GM12874 (cell line): ENCODE measurements around the gene TLX2.

Source experiments
- CTCF ChIP-seq: IDR thresholded peaks from 2 replicates; pipeline ENCODE4 v1.5.1; 2011; ENCODE audit warnings: low read depth, mild to moderate bottlenecking, control low read depth, low read length, moderate library complexity; ENCODE audit not compliant: insufficient read depth

TLX2 gene

GRCh38 chr2:74551942-74552913 lies 38.0 kb downstream of the TLX2 start:
- TF ChIP-seq CTCF: no peak

- no peak for TF ChIP-seq CTCF
These were observed 38.9 kb downstream of the TLX2 start for GRCh38 chr2:74552914-74553811.

- TF ChIP-seq CTCF: no peak
These were observed 39.9 kb downstream of the TLX2 start, which contains the start of the genes DOK1 and LOXL3 for GRCh38 chr2:74553892-74554819. DOK1 (plus strand) TSS chr2:74554720; CDS start chr2:74554755, 35 bp downstream. LOXL3 (minus strand) TSS chr2:74553942; CDS start chr2:74552634, 1,308 bp downstream.

- TF ChIP-seq CTCF: no peak
These were observed 40.7 kb downstream of the TLX2 start for GRCh38 chr2:74554820-74555531.

- TF ChIP-seq CTCF: no peak
These were observed 41.4 kb downstream of the TLX2 start for GRCh38 chr2:74555610-74556103.

- no peak for TF ChIP-seq CTCF
These were observed 41.9 kb downstream of the TLX2 start for GRCh38 chr2:74556159-74556558.
